H9 (cell line): ENCODE data around the gene MTG1. TPM values are rescaled to one million over a fixed set of nuclear protein-coding genes. Genes with fewer than 3 reads are reported as not detected.
"Not testable (repeated sequence)": the region's sequence is repeated elsewhere in the genome, so short reads cannot be mapped to it uniquely, and the experiment has no call there.

Experiments used
- DNase-seq: peaks from one replicate; pipeline ENCODE4 v3.0.0-alpha.2; 2017
- H2AFZ ChIP-seq: one replicate; pipeline ENCODE4 v1.6.1; 2013; ENCODE audit warnings: mild to moderate bottlenecking, low read length, control low read depth, moderate library complexity
- H2AK5ac ChIP-seq: 2 replicates; pipeline ENCODE4 v1.6.1; 2013; ENCODE audit warnings: low read length, control low read depth, mixed read lengths; ENCODE audit not compliant: insufficient read length
- H2BK120ac ChIP-seq: one replicate; pipeline ENCODE4 v1.6.1; 2013; ENCODE audit warnings: low read depth, mild to moderate bottlenecking, low read length, control low read depth, inconsistent platforms; ENCODE audit not compliant: poor library complexity, severe bottlenecking
- H2BK12ac ChIP-seq: 2 replicates; pipeline ENCODE4 v1.6.1; 2013; ENCODE audit warnings: low read length, control low read depth, mixed read lengths, low read depth; ENCODE audit not compliant: insufficient read length
- H2BK15ac ChIP-seq: 2 replicates; pipeline ENCODE4 v1.6.1; 2013; ENCODE audit warnings: low read depth, low read length, control low read depth
- H2BK20ac ChIP-seq: one replicate; pipeline ENCODE4 v1.6.1; 2013; ENCODE audit warnings: low read depth, mild to moderate bottlenecking, low read length, control low read depth, inconsistent platforms; ENCODE audit not compliant: poor library complexity, severe bottlenecking
- H2BK5ac ChIP-seq: 2 replicates; pipeline ENCODE4 v1.6.1; 2013; ENCODE audit warnings: low read length, control low read depth, mixed read lengths; ENCODE audit not compliant: insufficient read length
- H3K14ac ChIP-seq: 2 replicates; pipeline ENCODE4 v1.6.1; 2013; ENCODE audit warnings: low read length, control low read depth; ENCODE audit not compliant: insufficient read depth
- H3K18ac ChIP-seq: 2 replicates; pipeline ENCODE4 v1.6.1; 2013; ENCODE audit warnings: low read depth, mild to moderate bottlenecking, mixed read lengths, low read length, control low read depth; ENCODE audit not compliant: insufficient read length
- H3K23ac ChIP-seq: 2 replicates; pipeline ENCODE4 v1.6.1; 2013; ENCODE audit warnings: low read length, control low read depth, mixed read lengths, low read depth; ENCODE audit not compliant: insufficient read length
- H3K23me2 ChIP-seq: 2 replicates; pipeline ENCODE4 v1.6.1; 2013; ENCODE audit warnings: low read depth, mild to moderate bottlenecking, mixed read lengths, low read length, control low read depth; ENCODE audit not compliant: insufficient read length, poor library complexity, severe bottlenecking
- H3K27ac ChIP-seq: 2 replicates; pipeline ENCODE4 v1.5.1; 2013; ENCODE audit warnings: low read length, control low read depth, mixed read lengths, low read depth; ENCODE audit not compliant: insufficient read length
- H3K27me3 ChIP-seq: 2 replicates; pipeline ENCODE4 v1.6.1; 2013; ENCODE audit warnings: low read length, control low read depth, inconsistent platforms; ENCODE audit not compliant: insufficient read depth
- H3K4ac ChIP-seq: 2 replicates; pipeline ENCODE4 v1.6.1; 2013; ENCODE audit warnings: low read depth, mild to moderate bottlenecking, control low read depth, inconsistent platforms, low read length, moderate library complexity
- H3K4me1 ChIP-seq: 2 replicates; pipeline ENCODE4 v1.6.1; 2013; ENCODE audit warnings: low read length, control low read depth, inconsistent platforms; ENCODE audit not compliant: insufficient read depth
- H3K4me2 ChIP-seq: 2 replicates; pipeline ENCODE4 v1.6.1; 2013; ENCODE audit warnings: low read length, control low read depth, mixed read lengths; ENCODE audit not compliant: insufficient read length, insufficient read depth
- H3K56ac ChIP-seq: 2 replicates; pipeline ENCODE4 v1.6.1; 2013; ENCODE audit warnings: low read depth, mild to moderate bottlenecking, mixed read lengths, low read length, control low read depth; ENCODE audit not compliant: insufficient read length
- H3K79me1 ChIP-seq: 2 replicates; pipeline ENCODE4 v1.6.1; 2013; ENCODE audit warnings: low read depth, mild to moderate bottlenecking, moderate library complexity, low read length, control low read depth, inconsistent platforms; ENCODE audit not compliant: insufficient read depth, poor library complexity, severe bottlenecking
- H3K79me2 ChIP-seq: 2 replicates; pipeline ENCODE4 v1.6.1; 2013; ENCODE audit warnings: low read length, control low read depth, inconsistent platforms; ENCODE audit not compliant: insufficient read depth
- H3K9ac ChIP-seq: 2 replicates; pipeline ENCODE4 v1.6.1; 2013; ENCODE audit warnings: low read length, control low read depth, mixed read lengths; ENCODE audit not compliant: insufficient read length; ENCODE audit errors: extremely low read depth
- H3K9me3 ChIP-seq: one replicate; pipeline ENCODE4 v1.6.1; 2013; ENCODE audit warnings: low read depth, low read length, inconsistent platforms; ENCODE audit not compliant: control insufficient read depth
- H3T11ph ChIP-seq: one replicate; pipeline ENCODE4 v1.6.1; 2013; ENCODE audit warnings: mild to moderate bottlenecking, low read length, control low read depth, inconsistent platforms
- H4K20me1 ChIP-seq: one replicate; pipeline ENCODE4 v1.6.1; 2013; ENCODE audit not compliant: control insufficient read depth, insufficient read length, insufficient read depth
- H4K5ac ChIP-seq: 2 replicates; pipeline ENCODE4 v1.6.1; 2013; ENCODE audit warnings: low read depth, mild to moderate bottlenecking, mixed read lengths, low read length, control low read depth; ENCODE audit not compliant: insufficient read length
- H4K8ac ChIP-seq: replicated peaks from 2 replicates; pipeline ENCODE4 v1.6.1; 2013; ENCODE audit warnings: low read length, control low read depth, mixed read lengths, low read depth; ENCODE audit not compliant: insufficient read length
- H4K91ac ChIP-seq: 2 replicates; pipeline ENCODE4 v1.6.1; 2013; ENCODE audit warnings: low read depth, mild to moderate bottlenecking, moderate library complexity, mixed read lengths, low read length, control low read depth; ENCODE audit not compliant: insufficient read length
- H3K27ac Mint-ChIP-seq, 3 experiments: 2 replicates in 2 of 3; 3 replicates in 1 of 3; pipeline ENCODE4 v1.8.0; 2020 to 2021; ENCODE audit warnings: mixed read lengths in 3 of 3, mild to moderate bottlenecking in 1 of 3, moderate library complexity in 1 of 3
- H3K27me3 Mint-ChIP-seq: 2 replicates; pipeline ENCODE4 v1.8.0; 2021; ENCODE audit warnings: low read depth, mild to moderate bottlenecking, moderate library complexity, mixed read lengths
- H3K36me3 Mint-ChIP-seq, 3 experiments: 2 replicates in 2 of 3; 3 replicates in 1 of 3; pipeline ENCODE4 v1.8.0; 2020 to 2021; ENCODE audit warnings: low read depth in 3 of 3, mixed read lengths in 3 of 3; ENCODE audit not compliant: insufficient read depth in 1 of 3
- H3K4me1 Mint-ChIP-seq, 2 experiments: 2 replicates each; pipeline ENCODE4 v1.8.0; 2020; ENCODE audit warnings: mixed read lengths in 2 of 2
- H3K4me3 Mint-ChIP-seq, 2 experiments: 2 replicates in 1 of 2; 3 replicates in 1 of 2; pipeline ENCODE4 v1.8.0; 2020 to 2021; ENCODE audit warnings: mild to moderate bottlenecking in 2 of 2, mixed read lengths in 2 of 2, moderate library complexity in 1 of 2
- H3K9me3 Mint-ChIP-seq, 2 experiments: 2 replicates in 1 of 2; 3 replicates in 1 of 2; pipeline ENCODE4 v1.8.0; 2020; ENCODE audit warnings: mild to moderate bottlenecking in 2 of 2, mixed read lengths in 2 of 2, moderate library complexity in 1 of 2
- CTCF ChIP-seq: fragments of 200-600 bp; sonication (generic); conservative IDR thresholded peaks from 3 replicates; pipeline ENCODE4 v1.8.0; 2021; ENCODE audit warnings: antibody characterized with exemption, mild to moderate bottlenecking
- WGBS: extraction: QIAGEN DNeasy Blood & Tissue Kit; methylation state at CpG from one replicate; pipeline ENCODE4 v1.1.7; 2013; ENCODE audit warnings: missing lambda C conversion rate, low lambda C conversion rate, mixed read lengths; ENCODE audit not compliant: insufficient read length; ENCODE audit errors: extremely low coverage; 5-methylcytosine and 5-hydroxymethylcytosine counted together
- total RNA-seq: library from RNA; stranded (reverse); gene quantifications from 2 replicates; pipeline ENCODE4 v1.2.1, GENCODE V29; 2021

MTG1 gene
- total RNA-seq, 1 experiment from 2014 or later = 65.3 TPM

- Histone ChIP-seq H3K79me1 (no peaks in the 10 kb centered on the region), H4K5ac (no peak overlapping the region), H2BK20ac (no peak overlapping the region), H3K23ac (no peak overlapping the region), H3K79me2 (no peaks in the 10 kb centered on the region), H3K18ac (no peak overlapping the region), H2AFZ (no peak overlapping the region), H3K27ac (no peak overlapping the region), H3K56ac (no peak overlapping the region), H3K9me3 (no peaks in the 10 kb centered on the region), H3K4ac (no peak overlapping the region), H2BK5ac (no peak overlapping the region), H3K23me2 (no peaks in the 10 kb centered on the region), H2AK5ac (no peak overlapping the region), H2BK120ac (no peak overlapping the region), H3K27me3 (no peaks in the 10 kb centered on the region), H3K9ac (no peak overlapping the region), H3T11ph (no peak overlapping the region), H3K14ac (no peak overlapping the region), H4K91ac (no peak overlapping the region), H3K4me1 (no peaks in the 10 kb centered on the region), H2BK15ac (no peak overlapping the region), H4K8ac (no peak overlapping the region), H4K20me1 (no peaks in the 10 kb centered on the region), H3K4me2 (no peak overlapping the region), H2BK12ac (no peak overlapping the region)
- Mint-ChIP-seq H3K36me3 (peaks cover 37 to 77% (median 76%) of the 10 kb centered on the region in 3 experiments; a peak in 6 of 7 replicates), H3K4me3 (no peak overlapping the region), H3K27ac (no peak overlapping the region), H3K4me1 (no peaks in the 10 kb centered on the region), H3K27me3 (no peaks in the 10 kb centered on the region), H3K9me3 (no peaks in the 10 kb centered on the region)
- WGBS = no CpG with 5 or more reads among the region's 13 CpGs
- DNase-seq = no peak
- TF ChIP-seq CTCF = no peak
Measured at GRCh38 chr10:133366751-133367150, 27.2 kb upstream of the MTG1 start.

GRCh38 chr10:133367461-133367860 is 26.5 kb upstream of the MTG1 start:
- H3K27ac ChIP-seq, H3K56ac ChIP-seq, H4K20me1 ChIP-seq, H3K79me1 ChIP-seq, H3K4me1 ChIP-seq, H2BK120ac ChIP-seq, H3K27me3 Mint-ChIP-seq, H4K8ac ChIP-seq, H3K23ac ChIP-seq, H3T11ph ChIP-seq, H3K4me3 Mint-ChIP-seq, H3K14ac ChIP-seq, H3K4ac ChIP-seq, H3K9me3 ChIP-seq, H3K4me2 ChIP-seq, H2BK5ac ChIP-seq, H2BK12ac ChIP-seq, H3K23me2 ChIP-seq, H2BK15ac ChIP-seq, H3K27me3 ChIP-seq, H3K9ac ChIP-seq, H2BK20ac ChIP-seq, DNase-seq, H3K79me2 ChIP-seq, H4K91ac ChIP-seq, H3K9me3 Mint-ChIP-seq, H3K27ac Mint-ChIP-seq, H4K5ac ChIP-seq, H3K4me1 Mint-ChIP-seq, H3K18ac ChIP-seq, H2AFZ ChIP-seq, H2AK5ac ChIP-seq: not testable (repeated sequence)
- no CpG with 5 or more reads among the region's 7 CpGs for WGBS
- peaks cover 31 to 70% (median 69%) of the 10 kb centered on the region in 3 experiments; a peak in 6 of 7 replicates for H3K36me3 Mint-ChIP-seq
